SK-N-MC (cell line): ENCODE measurements around the gene TBC1D22A.

Experiments
- FOXP2 ChIP-seq: optimal IDR thresholded peaks from 2 replicates; pipeline ENCODE3; 2011; ENCODE audit warnings: mild to moderate bottlenecking, moderate library complexity; ENCODE audit not compliant: insufficient read depth; ENCODE audit errors: extremely low read length, control extremely low read depth
- POLR2AphosphoS5 ChIP-seq: IDR thresholded peaks from 2 replicates; pipeline ENCODE4 v1.6.1; 2012; ENCODE audit warnings: mild to moderate bottlenecking, low read depth, low read length, borderline replicate concordance

DNA sequence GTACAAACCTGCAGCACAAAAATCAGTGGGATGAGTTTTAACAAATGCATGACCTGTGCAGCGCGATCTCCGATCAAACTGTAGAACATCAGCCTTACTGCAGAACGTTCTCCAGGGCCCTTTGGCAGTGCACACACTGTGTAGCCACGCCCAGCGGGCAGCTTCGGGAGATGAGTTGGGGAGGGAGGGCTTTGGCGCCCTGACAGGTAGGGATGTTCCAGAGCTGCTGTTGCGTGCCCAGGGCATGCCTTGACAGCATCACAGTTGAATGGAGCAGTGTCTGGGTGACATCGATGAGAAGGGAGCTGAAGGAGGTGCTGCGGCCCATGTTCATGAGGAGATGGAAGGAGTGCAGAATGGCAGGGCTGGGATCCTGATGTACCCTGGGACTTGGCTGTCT lies 80.2 kb downstream of the TBC1D22A start:
- TF ChIP-seq POLR2AphosphoS5 (no peak), FOXP2 (no peak)
